ENCODE data around the gene SHH.

SHH gene

DNA sequence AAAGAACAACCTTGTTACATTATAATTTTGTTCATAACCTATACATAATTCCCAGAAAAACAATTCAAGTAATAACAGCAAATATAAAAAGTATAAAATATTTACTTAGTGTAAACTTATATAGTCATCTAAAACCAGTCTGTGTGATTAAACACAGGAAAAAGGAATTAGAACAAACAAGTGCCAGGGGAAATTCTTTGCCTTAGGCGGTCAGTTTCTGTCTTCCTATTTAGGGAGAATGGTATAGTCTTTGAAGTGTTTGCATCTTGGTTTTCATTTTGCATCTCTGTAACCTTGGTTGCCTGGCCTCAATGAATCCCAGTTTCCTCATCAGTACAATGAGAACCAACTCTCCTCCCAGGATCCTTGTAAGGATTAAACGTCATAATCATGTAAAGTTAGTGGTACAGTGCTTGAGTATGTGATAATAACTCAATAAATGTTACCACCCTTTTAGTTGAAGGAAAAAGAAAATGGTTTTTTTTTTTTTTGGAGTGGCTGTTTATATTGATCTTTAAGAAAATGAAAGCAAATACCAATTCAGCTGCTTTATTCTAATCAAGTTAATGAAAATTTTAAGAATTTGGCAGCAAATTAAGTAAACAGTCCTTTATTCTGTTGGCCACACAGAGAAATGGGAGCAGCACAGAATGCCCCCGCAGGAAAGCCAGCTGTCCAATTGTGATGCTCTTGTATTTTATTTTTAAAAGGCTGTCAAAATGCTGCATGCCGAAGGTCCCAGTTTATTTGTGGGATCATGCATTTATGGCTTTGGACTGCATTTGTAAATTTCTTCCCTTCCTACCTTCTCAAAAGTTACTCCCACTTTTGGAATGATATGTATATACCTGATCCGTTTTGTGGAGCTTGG is 61.8 kb downstream of the SHH start:
- Histone ChIP-seq H3K9me2 (replicated peaks; ENCODE audit: low read depth, low read length) (no peaks in the 10 kb centered on the region), H3K4me1 (ENCODE audit: insufficient read depth, low read length, poor library complexity, severe bottlenecking) (peaks cover 8% of the 10 kb centered on the region), H3K36me3 (ENCODE audit: insufficient read depth, low read length) (peaks cover 68% of the 10 kb centered on the region), H4K20me1 (ENCODE audit: insufficient read depth, low read length, poor library complexity, severe bottlenecking) (peaks cover 35% of the 10 kb centered on the region), H2AFZ (ENCODE audit: low read length) (no peak overlapping the region), H3K4me3 (ENCODE audit: low read length, poor library complexity, severe bottlenecking) (no peak overlapping the region), H3K27me3 (ENCODE audit: insufficient read depth, low read length, poor library complexity, severe bottlenecking) (no peaks in the 10 kb centered on the region), H3F3A (ENCODE audit: low read depth) (no peaks in the 10 kb centered on the region), H3K9ac (ENCODE audit: low read depth, low read length, poor library complexity, severe bottlenecking) (no peak overlapping the region), H3K9me3 (ENCODE audit: insufficient read depth, low read depth, low read length) (no peaks in the 10 kb centered on the region), H3K79me2 (ENCODE audit: insufficient read depth, low read length) (peaks cover 90% of the 10 kb centered on the region), H3K4me2 (ENCODE audit: low read depth, low read length, poor library complexity, severe bottlenecking) (no peak overlapping the region)
- TF ChIP-seq, protein P1, sequence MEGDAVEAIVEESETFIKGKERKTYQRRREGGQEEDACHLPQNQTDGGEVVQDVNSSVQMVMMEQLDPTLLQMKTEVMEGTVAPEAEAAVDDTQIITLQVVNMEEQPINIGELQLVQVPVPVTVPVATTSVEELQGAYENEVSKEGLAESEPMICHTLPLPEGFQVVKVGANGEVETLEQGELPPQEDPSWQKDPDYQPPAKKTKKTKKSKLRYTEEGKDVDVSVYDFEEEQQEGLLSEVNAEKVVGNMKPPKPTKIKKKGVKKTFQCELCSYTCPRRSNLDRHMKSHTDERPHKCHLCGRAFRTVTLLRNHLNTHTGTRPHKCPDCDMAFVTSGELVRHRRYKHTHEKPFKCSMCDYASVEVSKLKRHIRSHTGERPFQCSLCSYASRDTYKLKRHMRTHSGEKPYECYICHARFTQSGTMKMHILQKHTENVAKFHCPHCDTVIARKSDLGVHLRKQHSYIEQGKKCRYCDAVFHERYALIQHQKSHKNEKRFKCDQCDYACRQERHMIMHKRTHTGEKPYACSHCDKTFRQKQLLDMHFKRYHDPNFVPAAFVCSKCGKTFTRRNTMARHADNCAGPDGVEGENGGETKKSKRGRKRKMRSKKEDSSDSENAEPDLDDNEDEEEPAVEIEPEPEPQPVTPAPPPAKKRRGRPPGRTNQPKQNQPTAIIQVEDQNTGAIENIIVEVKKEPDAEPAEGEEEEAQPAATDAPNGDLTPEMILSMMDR (conservative IDR thresholded peaks at IDR 0.05; ENCODE audit: low read length) = no peak
- no peak for TF ChIP-seq EZH2phosphoT487 (IDR thresholded peaks at IDR 0.05; ENCODE audit: borderline replicate concordance)

Measured in Loucy (cell line).